Urinary bladder (tissue), 4 donors: ENCODE data around the gene UBE2I. TPM values are rescaled to one million over a fixed set of nuclear protein-coding genes. Genes with fewer than 3 reads are reported as not detected.
A peak's percentile ranks its signal among the peaks of the same experiment; 100 is the strongest.
"Not testable (repeated sequence)": the region's sequence is repeated elsewhere in the genome, so short reads cannot be mapped to it uniquely, and the experiment has no call there.

Experiments
- DNase-seq: peaks from one replicate; pipeline ENCODE4 v3.0.0-alpha.2; 2015; ENCODE audit errors: extremely low spot score
- H3K27ac ChIP-seq: one replicate; pipeline ENCODE4 v1.5.1; 2013; ENCODE audit warnings: low read depth, mild to moderate bottlenecking, moderate library complexity
- H3K36me3 ChIP-seq: one replicate; pipeline ENCODE4 v1.6.1; 2013; ENCODE audit warnings: mild to moderate bottlenecking, moderate library complexity; ENCODE audit not compliant: insufficient read depth
- H3K4me1 ChIP-seq: one replicate; pipeline ENCODE4 v1.6.1; 2013; ENCODE audit warnings: mild to moderate bottlenecking, moderate library complexity; ENCODE audit not compliant: insufficient read depth
- H3K4me3 ChIP-seq: one replicate; pipeline ENCODE4 v1.5.1; 2013; ENCODE audit warnings: low read depth, low read length
- WGBS: extraction: QIAGEN DNeasy Blood & Tissue Kit; methylation state at CpG from one replicate; pipeline ENCODE4 v1.1.7; 2013; 5-methylcytosine and 5-hydroxymethylcytosine counted together
- polyA plus RNA-seq: library from polyadenylated mRNA; stranded (reverse); fragments of 200-250 nt; gene quantifications from one replicate; pipeline ENCODE4 v1.2.3, GENCODE V29; 2013
- total RNA-seq: library from RNA; depleted of rRNA; stranded (reverse); fragments of >200 nt; gene quantifications from one replicate; pipeline ENCODE4 v1.2.3, GENCODE V29; 2014
- donor health status: healthy with polysubstance abuse.
- donor health status: healthy.

The UBE2I gene
- total and polyA plus RNA-seq, 2 donors: 41.9 to 84.1 TPM

DNA sequence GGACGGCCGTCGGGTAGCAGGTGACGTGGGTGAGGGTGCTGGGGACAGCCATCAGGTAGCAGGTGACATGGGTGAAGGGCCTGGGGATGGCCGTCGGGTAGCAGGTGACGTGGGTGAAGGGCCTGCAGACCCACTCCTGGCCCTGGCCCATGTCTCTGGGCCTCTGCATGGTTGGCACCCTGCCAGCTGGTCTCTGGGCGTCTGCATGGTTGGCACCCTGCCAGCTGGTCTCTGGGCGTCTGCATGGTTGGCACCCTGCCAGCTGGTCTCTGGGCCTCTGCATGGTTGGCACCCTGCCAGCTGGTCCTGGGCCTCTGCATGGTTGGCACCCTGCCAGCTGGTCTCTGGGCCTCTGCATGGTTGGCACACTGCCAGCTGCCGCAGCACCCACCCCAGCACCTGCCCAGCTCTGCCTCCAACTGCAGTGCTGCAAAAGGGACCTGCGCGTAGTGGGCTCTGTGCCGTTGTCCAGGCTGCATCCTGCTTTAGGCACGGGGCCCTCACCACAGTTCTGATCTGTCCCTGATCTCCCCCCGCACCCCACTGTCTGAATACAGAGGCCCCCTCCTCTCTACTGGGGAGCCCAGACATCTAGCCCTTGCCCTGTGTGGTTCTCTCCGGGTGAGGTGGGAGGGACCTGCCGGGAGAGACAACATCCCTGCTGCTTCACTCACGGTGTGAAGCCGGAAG is 37.6 kb upstream of the UBE2I start:
- DNase-seq: peak; percentile 25
- 12% methylated on average over 19 of the region's 19 CpGs for WGBS

GRCh38 chr16:1272453-1273198 is 36.8 kb upstream of the UBE2I start:
- 72% methylated on average over 9 of the region's 9 CpGs for WGBS
- Histone ChIP-seq H3K36me3 (no peaks in the 10 kb centered on the region), H3K4me3 (no peak overlapping the region), H3K4me1 (no peaks in the 10 kb centered on the region), H3K27ac (no peak overlapping the region)
- no peak for DNase-seq

More for the DNA sequence above, 37.6 kb upstream of the UBE2I start:
- H3K36me3 ChIP-seq, H3K27ac ChIP-seq, H3K4me1 ChIP-seq, H3K4me3 ChIP-seq: not testable (repeated sequence)

GRCh38 chr16:1273816-1274215 is 35.6 kb upstream of the UBE2I start:
- Histone ChIP-seq H3K4me1 (no peaks in the 10 kb centered on the region), H3K36me3 (no peaks in the 10 kb centered on the region)
- WGBS: 90% methylated on average over 15 of the region's 15 CpGs

GRCh38 chr16:1274767-1275166 is 34.7 kb upstream of the UBE2I start:
- Histone ChIP-seq H3K4me3 (no peak overlapping the region), H3K27ac (no peak overlapping the region), H3K4me1 (no peaks in the 10 kb centered on the region), H3K36me3 (no peaks in the 10 kb centered on the region)
- no peak for DNase-seq
- 95% methylated on average over 7 of the region's 7 CpGs for WGBS

More at GRCh38 chr16:1273816-1274215, 35.6 kb upstream of the UBE2I start:
- no peak for DNase-seq
- H3K27ac ChIP-seq: no peak overlapping the region
- no peak overlapping the region for H3K4me3 ChIP-seq

GRCh38 chr16:1275791-1276579 is 33.5 kb upstream of the UBE2I start:
- Histone ChIP-seq H3K36me3 (no peaks in the 10 kb centered on the region), H3K27ac (no peak overlapping the region), H3K4me1 (no peaks in the 10 kb centered on the region), H3K4me3 (no peak overlapping the region)
- WGBS: 71% methylated on average over 30 of the region's 30 CpGs
- DNase-seq: no peak

DNA sequence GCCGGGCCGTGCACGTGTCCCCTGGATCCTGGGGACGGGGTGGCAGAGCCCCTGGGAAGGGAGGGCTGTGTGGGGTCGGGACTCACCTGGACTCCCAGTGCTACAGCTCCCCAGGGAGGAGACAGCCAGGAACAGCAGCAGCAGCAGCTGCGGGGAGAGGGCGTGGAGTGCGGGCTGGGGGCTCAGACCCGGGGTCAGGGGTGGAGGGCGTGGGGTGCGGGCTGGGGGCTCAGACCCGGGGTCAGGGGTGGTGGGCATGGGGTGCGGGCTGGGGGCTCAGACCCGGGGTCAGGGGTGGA is 32.9 kb upstream of the UBE2I start:
- no peak for DNase-seq
- 82% methylated on average over 14 of the region's 14 CpGs for WGBS
- Histone ChIP-seq H3K27ac (no peak overlapping the region), H3K36me3 (no peaks in the 10 kb centered on the region), H3K4me1 (no peaks in the 10 kb centered on the region), H3K4me3 (no peak overlapping the region)

DNA sequence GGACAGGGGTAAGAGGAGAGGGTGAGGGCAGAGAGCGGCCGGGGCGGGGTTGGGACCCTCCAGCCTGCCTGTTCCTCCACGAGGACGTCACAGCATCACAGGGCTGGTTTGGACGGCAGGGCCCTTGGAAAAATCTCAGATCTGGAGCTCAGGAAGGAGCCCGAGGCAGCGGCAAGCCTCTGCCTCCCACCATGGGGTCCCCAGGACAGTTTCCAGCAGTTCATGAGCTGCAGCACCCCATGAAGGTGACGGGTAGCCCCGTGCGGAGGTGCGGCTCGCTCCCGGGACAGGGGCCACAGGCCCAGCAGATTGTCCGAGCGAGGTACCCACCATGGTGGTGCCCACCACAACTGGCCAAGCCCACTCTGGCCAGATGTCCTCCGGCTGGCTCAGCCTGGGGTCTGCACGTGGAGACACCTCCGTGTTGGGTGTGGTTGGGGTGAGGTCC is 32.3 kb upstream of the UBE2I start:
- H3K36me3 ChIP-seq: no peaks in the 10 kb centered on the region
- no peak overlapping the region for H3K4me3 ChIP-seq
- no peak overlapping the region for H3K27ac ChIP-seq
- 78% methylated on average over 19 of the region's 19 CpGs for WGBS
- no peaks in the 10 kb centered on the region for H3K4me1 ChIP-seq
- no peak for DNase-seq

- WGBS: 40% methylated on average over 21 of the region's 21 CpGs
Measured at GRCh38 chr16:1277617-1278282, 31.7 kb upstream of the UBE2I start.

GRCh38 chr16:1278477-1278876 is 31.0 kb upstream of the UBE2I start:
- no peak overlapping the region for H3K4me3 ChIP-seq
- H3K36me3 ChIP-seq: no peaks in the 10 kb centered on the region
- no peak overlapping the region for H3K27ac ChIP-seq
- 14% methylated on average over 18 of the region's 18 CpGs for WGBS
- no peaks in the 10 kb centered on the region for H3K4me1 ChIP-seq
- DNase-seq: no peak

More at GRCh38 chr16:1277617-1278282, 31.7 kb upstream of the UBE2I start:
- no peak overlapping the region for H3K4me3 ChIP-seq
- H3K36me3 ChIP-seq: no peaks in the 10 kb centered on the region
- no peak overlapping the region for H3K27ac ChIP-seq
- no peak for DNase-seq
- no peaks in the 10 kb centered on the region for H3K4me1 ChIP-seq

GRCh38 chr16:1279081-1279944 is 30.1 kb upstream of the UBE2I start:
- H3K36me3 ChIP-seq: no peaks in the 10 kb centered on the region
- H3K4me1 ChIP-seq: no peaks in the 10 kb centered on the region
- DNase-seq: no peak
- whole genome bisulfite sequencing: 77% methylated on average over 30 of the region's 30 CpGs
- H3K4me3 ChIP-seq: no peak overlapping the region
- no peak overlapping the region for H3K27ac ChIP-seq

DNA sequence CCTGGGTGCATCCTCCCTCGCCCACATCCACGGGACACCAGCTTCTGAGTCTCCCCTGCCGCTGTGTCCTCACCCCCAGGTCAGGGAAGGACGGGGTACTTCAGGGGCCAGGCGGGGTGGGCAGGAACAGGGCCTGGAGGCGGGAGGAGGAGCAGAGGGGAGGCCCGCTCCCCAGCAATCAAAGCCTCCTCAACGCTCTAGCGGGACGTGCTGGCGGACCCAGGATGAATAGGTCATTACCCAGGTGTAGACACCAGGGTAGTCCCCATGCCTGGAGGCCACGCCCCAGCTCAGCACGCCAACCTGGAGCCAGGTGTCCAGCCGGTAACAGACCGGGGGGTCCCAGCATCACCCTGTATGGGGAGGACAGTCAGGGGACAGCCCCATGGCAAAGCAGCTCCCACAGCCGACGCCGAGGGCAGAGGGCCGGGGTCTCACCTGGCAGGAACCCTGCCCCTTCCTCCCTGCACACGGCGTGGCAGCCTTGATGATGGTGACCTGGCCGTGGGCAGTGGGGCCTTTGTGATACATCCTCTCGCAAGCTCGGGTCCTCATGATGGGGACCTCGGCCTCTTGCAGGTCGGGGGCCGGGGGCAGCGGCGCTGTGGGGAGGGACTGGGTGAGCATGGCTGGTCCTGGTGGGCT is 29.4 kb upstream of the UBE2I start:
- WGBS: 86% methylated on average over 29 of the region's 29 CpGs
- Histone ChIP-seq H3K36me3 (no peaks in the 10 kb centered on the region), H3K27ac (no peak overlapping the region), H3K4me1 (no peaks in the 10 kb centered on the region), H3K4me3 (no peak overlapping the region)
- DNase-seq: no peak

DNA sequence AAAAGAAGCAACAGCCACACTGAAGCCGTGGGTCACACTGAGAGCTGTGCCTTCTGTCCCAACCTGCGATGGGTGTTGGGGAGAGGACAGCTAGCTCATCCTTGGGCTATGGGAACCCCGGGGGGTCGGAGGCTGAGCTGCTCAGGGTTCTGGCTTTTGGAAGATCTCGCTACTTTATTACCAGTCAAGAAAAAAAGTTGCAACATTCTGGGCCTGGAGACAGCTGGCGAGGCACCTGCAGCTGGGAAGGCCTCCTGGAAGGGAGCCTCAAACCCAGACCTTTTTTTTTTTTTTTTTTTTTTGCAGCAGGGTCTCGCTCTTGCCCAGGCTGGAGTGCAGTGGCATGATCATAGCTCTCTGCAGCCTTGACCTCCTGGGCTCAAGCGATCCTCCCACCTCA is 28.7 kb upstream of the UBE2I start:
- 74% methylated on average over 8 of the region's 8 CpGs for WGBS
- no peak overlapping the region for H3K27ac ChIP-seq
- no peaks in the 10 kb centered on the region for H3K4me1 ChIP-seq
- H3K36me3 ChIP-seq: no peaks in the 10 kb centered on the region
- H3K4me3 ChIP-seq: no peak overlapping the region
- no peak for DNase-seq
